ENCODE measurements around the gene PAK3. TPM values are rescaled to one million over a fixed set of nuclear protein-coding genes. Genes with fewer than 3 reads are reported as not detected.

The PAK3 gene
- total and polyA plus RNA-seq, 2 of the 4 experiments (the other 2 are of a cell fraction) = 0.22 to 0.36 TPM

GRCh38 chrX:111088628-111089027, 7.4 kb upstream of the PAK3 start:
- CTCF ChIA-PET = no interaction called here
- no TSS peak for BruUV-seq (replicated peaks)

More at GRCh38 chrX:111088628-111089027, 7.4 kb upstream of the PAK3 start:
- no peak overlapping the region for H4K8ac ChIP-seq (ENCODE audit: low read depth in 2 of 2, low read length in 2 of 2)
- H3K9ac ChIP-seq (ENCODE audit: low read depth, low read length) = no peak overlapping the region
- H2BK20ac ChIP-seq (ENCODE audit: low read depth, low read length) = no peak overlapping the region
- no peak overlapping the region for H2BK15ac ChIP-seq (ENCODE audit: low read depth, low read length)
- H3K79me1 ChIP-seq (ENCODE audit: low read depth in 1 of 2, low read length in 2 of 2) = no peaks in the 10 kb centered on the region
- H4K91ac ChIP-seq (ENCODE audit: insufficient read depth, low read depth, low read length) = no peak overlapping the region
- H3K14ac ChIP-seq (replicated peaks; ENCODE audit: low read depth, low read length) = no peak overlapping the region
- H3K27ac ChIP-seq (ENCODE audit: insufficient read depth, low read length) = no peak overlapping the region
- WGBS, 2 experiments (ENCODE audit: extremely low coverage in 2 of 2, insufficient read length in 1 of 2) = no CpG with 5 or more reads among the region's 3 CpGs
- no peak overlapping the region for H2AK9ac ChIP-seq (replicated peaks; ENCODE audit: low read depth, low read length, poor library complexity)
- no peak for TF ChIP-seq RCOR1 (IDR thresholded peaks at IDR 0.05; ENCODE audit: insufficient replicate concordance, low read length)
- TF ChIP-seq POLR2A (IDR thresholded peaks at IDR 0.05; ENCODE audit: low read depth, low read length) = no peak
- no peak overlapping the region for H3K23ac ChIP-seq (ENCODE audit: low read depth, low read length)
- no peaks in the 10 kb centered on the region for H3K4me1 ChIP-seq (ENCODE audit: control insufficient read depth, insufficient read depth, low read length)
- intact Hi-C loops (cut with micrococcal nuclease) = no loop called here
- dilution Hi-C loops (cut with HindIII; ENCODE audit: low sequenced_read_pairs, unreplicated experiment) = no loop called here
- POLR2A ChIA-PET (ENCODE audit: unreplicated experiment) = no interaction called here
- H3K27me3 ChIP-seq (ENCODE audit: control insufficient read depth, insufficient read depth, low read length) = peaks cover 28% of the 10 kb centered on the region
- H3K18ac ChIP-seq (ENCODE audit: low read depth, low read length) = no peak overlapping the region
- H3K36me3 ChIP-seq (ENCODE audit: control insufficient read depth, insufficient read depth, low read length) = no peaks in the 10 kb centered on the region
- no peak overlapping the region for H3K4ac ChIP-seq (ENCODE audit: low read depth, low read length)
- H2AK5ac ChIP-seq (ENCODE audit: low read depth, low read length) = no peak overlapping the region
- H4K5ac ChIP-seq (ENCODE audit: low read depth, low read length) = no peak overlapping the region
- H3K56ac ChIP-seq (ENCODE audit: extremely low read depth, insufficient read depth, low read length) = no peak overlapping the region
- no peak overlapping the region for H2BK120ac ChIP-seq (ENCODE audit: low read depth, low read length)
- no peaks in the 10 kb centered on the region for H4K20me1 ChIP-seq (ENCODE audit: insufficient read depth, low read length)
- ATAC-seq (ENCODE audit: low read depth) (no peak), DNase-seq (no peak)
- no peaks in the 10 kb centered on the region for H3K9me3 ChIP-seq (ENCODE audit: control insufficient read depth, insufficient read depth, low read length)
- no peak overlapping the region for H2BK5ac ChIP-seq (ENCODE audit: low read depth, low read length, poor library complexity, severe bottlenecking)
- H2AFZ ChIP-seq (replicated peaks; ENCODE audit: low read length, poor library complexity) = no peak overlapping the region
- H3K4me3 ChIP-seq (ENCODE audit: insufficient read depth, low read depth, low read length) = no peak overlapping the region
- H3K4me2 ChIP-seq (ENCODE audit: low read depth, low read length) = no peak overlapping the region
- in situ Hi-C loops (cut with MboI; ENCODE audit: low sequenced_read_pairs) = no loop called here
- no peaks in the 10 kb centered on the region for H3K9me1 ChIP-seq (ENCODE audit: insufficient read depth, low read length)
